H9 (cell line): ENCODE data around the gene C10orf143. TPM values are rescaled to one million over a fixed set of nuclear protein-coding genes. Genes with fewer than 3 reads are reported as not detected.

ENCODE experiments used
- DNase-seq: peaks from one replicate; pipeline ENCODE4 v3.0.0-alpha.2; 2017
- H2AFZ ChIP-seq: one replicate; pipeline ENCODE4 v1.6.1; 2013; ENCODE audit warnings: mild to moderate bottlenecking, low read length, control low read depth, moderate library complexity
- H2AK5ac ChIP-seq: 2 replicates; pipeline ENCODE4 v1.6.1; 2013; ENCODE audit warnings: low read length, control low read depth, mixed read lengths; ENCODE audit not compliant: insufficient read length
- H2BK120ac ChIP-seq: one replicate; pipeline ENCODE4 v1.6.1; 2013; ENCODE audit warnings: low read depth, mild to moderate bottlenecking, low read length, control low read depth, inconsistent platforms; ENCODE audit not compliant: poor library complexity, severe bottlenecking
- H2BK12ac ChIP-seq: 2 replicates; pipeline ENCODE4 v1.6.1; 2013; ENCODE audit warnings: low read length, control low read depth, mixed read lengths, low read depth; ENCODE audit not compliant: insufficient read length
- H2BK15ac ChIP-seq: 2 replicates; pipeline ENCODE4 v1.6.1; 2013; ENCODE audit warnings: low read depth, low read length, control low read depth
- H2BK20ac ChIP-seq: one replicate; pipeline ENCODE4 v1.6.1; 2013; ENCODE audit warnings: low read depth, mild to moderate bottlenecking, low read length, control low read depth, inconsistent platforms; ENCODE audit not compliant: poor library complexity, severe bottlenecking
- H2BK5ac ChIP-seq: 2 replicates; pipeline ENCODE4 v1.6.1; 2013; ENCODE audit warnings: low read length, control low read depth, mixed read lengths; ENCODE audit not compliant: insufficient read length
- H3K14ac ChIP-seq: 2 replicates; pipeline ENCODE4 v1.6.1; 2013; ENCODE audit warnings: low read length, control low read depth; ENCODE audit not compliant: insufficient read depth
- H3K18ac ChIP-seq: 2 replicates; pipeline ENCODE4 v1.6.1; 2013; ENCODE audit warnings: low read depth, mild to moderate bottlenecking, mixed read lengths, low read length, control low read depth; ENCODE audit not compliant: insufficient read length
- H3K23ac ChIP-seq: 2 replicates; pipeline ENCODE4 v1.6.1; 2013; ENCODE audit warnings: low read length, control low read depth, mixed read lengths, low read depth; ENCODE audit not compliant: insufficient read length
- H3K23me2 ChIP-seq: 2 replicates; pipeline ENCODE4 v1.6.1; 2013; ENCODE audit warnings: low read depth, mild to moderate bottlenecking, mixed read lengths, low read length, control low read depth; ENCODE audit not compliant: insufficient read length, poor library complexity, severe bottlenecking
- H3K27ac ChIP-seq: 2 replicates; pipeline ENCODE4 v1.5.1; 2013; ENCODE audit warnings: low read length, control low read depth, mixed read lengths, low read depth; ENCODE audit not compliant: insufficient read length
- H3K27me3 ChIP-seq: 2 replicates; pipeline ENCODE4 v1.6.1; 2013; ENCODE audit warnings: low read length, control low read depth, inconsistent platforms; ENCODE audit not compliant: insufficient read depth
- H3K4ac ChIP-seq: 2 replicates; pipeline ENCODE4 v1.6.1; 2013; ENCODE audit warnings: low read depth, mild to moderate bottlenecking, control low read depth, inconsistent platforms, low read length, moderate library complexity
- H3K4me1 ChIP-seq: 2 replicates; pipeline ENCODE4 v1.6.1; 2013; ENCODE audit warnings: low read length, control low read depth, inconsistent platforms; ENCODE audit not compliant: insufficient read depth
- H3K4me2 ChIP-seq: 2 replicates; pipeline ENCODE4 v1.6.1; 2013; ENCODE audit warnings: low read length, control low read depth, mixed read lengths; ENCODE audit not compliant: insufficient read length, insufficient read depth
- H3K56ac ChIP-seq: 2 replicates; pipeline ENCODE4 v1.6.1; 2013; ENCODE audit warnings: low read depth, mild to moderate bottlenecking, mixed read lengths, low read length, control low read depth; ENCODE audit not compliant: insufficient read length
- H3K79me1 ChIP-seq: 2 replicates; pipeline ENCODE4 v1.6.1; 2013; ENCODE audit warnings: low read depth, mild to moderate bottlenecking, moderate library complexity, low read length, control low read depth, inconsistent platforms; ENCODE audit not compliant: insufficient read depth, poor library complexity, severe bottlenecking
- H3K79me2 ChIP-seq: 2 replicates; pipeline ENCODE4 v1.6.1; 2013; ENCODE audit warnings: low read length, control low read depth, inconsistent platforms; ENCODE audit not compliant: insufficient read depth
- H3K9ac ChIP-seq: 2 replicates; pipeline ENCODE4 v1.6.1; 2013; ENCODE audit warnings: low read length, control low read depth, mixed read lengths; ENCODE audit not compliant: insufficient read length; ENCODE audit errors: extremely low read depth
- H3K9me3 ChIP-seq: one replicate; pipeline ENCODE4 v1.6.1; 2013; ENCODE audit warnings: low read depth, low read length, inconsistent platforms; ENCODE audit not compliant: control insufficient read depth
- H3T11ph ChIP-seq: one replicate; pipeline ENCODE4 v1.6.1; 2013; ENCODE audit warnings: mild to moderate bottlenecking, low read length, control low read depth, inconsistent platforms
- H4K20me1 ChIP-seq: one replicate; pipeline ENCODE4 v1.6.1; 2013; ENCODE audit not compliant: control insufficient read depth, insufficient read length, insufficient read depth
- H4K5ac ChIP-seq: 2 replicates; pipeline ENCODE4 v1.6.1; 2013; ENCODE audit warnings: low read depth, mild to moderate bottlenecking, mixed read lengths, low read length, control low read depth; ENCODE audit not compliant: insufficient read length
- H4K8ac ChIP-seq: replicated peaks from 2 replicates; pipeline ENCODE4 v1.6.1; 2013; ENCODE audit warnings: low read length, control low read depth, mixed read lengths, low read depth; ENCODE audit not compliant: insufficient read length
- H4K91ac ChIP-seq: 2 replicates; pipeline ENCODE4 v1.6.1; 2013; ENCODE audit warnings: low read depth, mild to moderate bottlenecking, moderate library complexity, mixed read lengths, low read length, control low read depth; ENCODE audit not compliant: insufficient read length
- H3K27ac Mint-ChIP-seq, 3 experiments: 2 replicates in 2 of 3; 3 replicates in 1 of 3; pipeline ENCODE4 v1.8.0; 2020 to 2021; ENCODE audit warnings: mixed read lengths in 3 of 3, mild to moderate bottlenecking in 1 of 3, moderate library complexity in 1 of 3
- H3K27me3 Mint-ChIP-seq: 2 replicates; pipeline ENCODE4 v1.8.0; 2021; ENCODE audit warnings: low read depth, mild to moderate bottlenecking, moderate library complexity, mixed read lengths
- H3K36me3 Mint-ChIP-seq, 3 experiments: 2 replicates in 2 of 3; 3 replicates in 1 of 3; pipeline ENCODE4 v1.8.0; 2020 to 2021; ENCODE audit warnings: low read depth in 3 of 3, mixed read lengths in 3 of 3; ENCODE audit not compliant: insufficient read depth in 1 of 3
- H3K4me1 Mint-ChIP-seq, 2 experiments: 2 replicates each; pipeline ENCODE4 v1.8.0; 2020; ENCODE audit warnings: mixed read lengths in 2 of 2
- H3K4me3 Mint-ChIP-seq, 2 experiments: 2 replicates in 1 of 2; 3 replicates in 1 of 2; pipeline ENCODE4 v1.8.0; 2020 to 2021; ENCODE audit warnings: mild to moderate bottlenecking in 2 of 2, mixed read lengths in 2 of 2, moderate library complexity in 1 of 2
- H3K9me3 Mint-ChIP-seq, 2 experiments: 2 replicates in 1 of 2; 3 replicates in 1 of 2; pipeline ENCODE4 v1.8.0; 2020; ENCODE audit warnings: mild to moderate bottlenecking in 2 of 2, mixed read lengths in 2 of 2, moderate library complexity in 1 of 2
- CTCF ChIP-seq: fragments of 200-600 bp; sonication (generic); conservative IDR thresholded peaks from 3 replicates; pipeline ENCODE4 v1.8.0; 2021; ENCODE audit warnings: antibody characterized with exemption, mild to moderate bottlenecking
- WGBS: extraction: QIAGEN DNeasy Blood & Tissue Kit; methylation state at CpG from one replicate; pipeline ENCODE4 v1.1.7; 2013; ENCODE audit warnings: missing lambda C conversion rate, low lambda C conversion rate, mixed read lengths; ENCODE audit not compliant: insufficient read length; ENCODE audit errors: extremely low coverage; 5-methylcytosine and 5-hydroxymethylcytosine counted together
- total RNA-seq: library from RNA; stranded (reverse); gene quantifications from 2 replicates; pipeline ENCODE4 v1.2.1, GENCODE V29; 2021

Gene C10orf143
- total RNA-seq, 1 experiment from 2014 or later, result 0.94 TPM

GRCh38 chr10:130141460-130141859 lies 30.8 kb upstream of the C10orf143 start:
- peaks cover 50% of the 10 kb centered on the region; the same call in 1 of the 2 replicates for H3K79me2 ChIP-seq
- H3T11ph ChIP-seq, result no peak overlapping the region
- peaks cover 14% of the 10 kb centered on the region for H3K79me1 ChIP-seq
- Mint-ChIP-seq H3K27me3 (no peaks in the 10 kb centered on the region), H3K4me3 (no peak overlapping the region), H3K27ac (peak overlapping the region in 1 of 3 experiments; percentile 68; a peak in 1 of 7 replicates), H3K36me3 (peaks cover 15 to 43% (median 26%) of the 10 kb centered on the region in 3 experiments), H3K9me3 (no peaks in the 10 kb centered on the region), H3K4me1 (peaks cover 22 to 26% of the 10 kb centered on the region in 2 experiments)
- no peak overlapping the region for H2BK5ac ChIP-seq
- H2BK20ac ChIP-seq, result no peak overlapping the region
- no peak overlapping the region for H2AFZ ChIP-seq
- no peak overlapping the region for H3K23ac ChIP-seq
- no peaks in the 10 kb centered on the region for H4K20me1 ChIP-seq
- no peak overlapping the region for H3K27ac ChIP-seq
- H3K4me1 ChIP-seq, result peaks cover 9% of the 10 kb centered on the region; the same call in 1 of the 2 replicates
- H3K4me2 ChIP-seq, result no peak overlapping the region
- DNase-seq, result no peak
- H3K9ac ChIP-seq, result no peak overlapping the region
- H4K91ac ChIP-seq, result no peak overlapping the region
- H2BK12ac ChIP-seq, result no peak overlapping the region
- H3K18ac ChIP-seq, result no peak overlapping the region
- peaks cover 5% of the 10 kb centered on the region for H3K23me2 ChIP-seq
- H3K27me3 ChIP-seq, result no peaks in the 10 kb centered on the region
- H2BK120ac ChIP-seq, result no peak overlapping the region
- H3K56ac ChIP-seq, result no peak overlapping the region
- TF ChIP-seq CTCF, result no peak
- H3K14ac ChIP-seq, result no peak overlapping the region
- H2BK15ac ChIP-seq, result no peak overlapping the region
- H3K4ac ChIP-seq, result no peak overlapping the region
- no peak overlapping the region for H4K5ac ChIP-seq
- WGBS, result no CpG with 5 or more reads among the region's 1 CpG
- H4K8ac ChIP-seq, result no peak overlapping the region
- no peaks in the 10 kb centered on the region for H3K9me3 ChIP-seq
- H2AK5ac ChIP-seq, result no peak overlapping the region
